HFF-Myc (cell line): ENCODE results near the gene USP44.

Source experiments
- DNase-seq: peaks from one replicate; pipeline ENCODE4 v3.0.0-alpha.2; 2011; ENCODE audit warnings: low read depth; ENCODE audit errors: extremely low read depth
- H3K4me3 ChIP-seq: replicated peaks from 2 replicates; pipeline ENCODE4 v1.5.1; 2011; ENCODE audit warnings: low read depth, mild to moderate bottlenecking, control low read depth, low read length
- CTCF ChIP-seq: IDR thresholded peaks from 2 replicates; pipeline ENCODE4 v1.5.1; 2012; ENCODE audit warnings: mild to moderate bottlenecking, low read depth, low read length, control low read depth; ENCODE audit errors: missing control alignments

Gene USP44

DNA sequence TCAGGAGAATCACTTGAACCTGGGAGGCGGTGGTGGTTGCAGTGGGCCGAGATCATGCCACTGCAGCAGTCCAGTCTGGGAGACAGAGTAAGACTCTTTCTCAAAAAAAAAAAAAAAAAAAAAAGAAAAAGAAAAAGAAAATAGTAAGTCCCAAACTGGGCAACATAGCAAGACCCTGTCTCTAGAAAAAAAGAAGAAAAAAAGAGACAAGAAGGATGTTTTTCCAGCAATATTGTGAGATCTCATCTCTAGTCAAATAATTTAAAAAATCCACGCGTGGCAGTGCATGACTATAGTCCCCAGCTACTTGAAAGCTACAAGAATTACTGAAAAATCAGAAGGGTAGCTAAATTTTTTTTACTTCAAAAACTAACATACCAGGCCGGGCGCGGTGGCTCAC, 8.0 kb downstream of the USP44 start:
- H3K4me3 ChIP-seq = no peak overlapping the region
- TF ChIP-seq CTCF = no peak
- no peak for DNase-seq

DNA sequence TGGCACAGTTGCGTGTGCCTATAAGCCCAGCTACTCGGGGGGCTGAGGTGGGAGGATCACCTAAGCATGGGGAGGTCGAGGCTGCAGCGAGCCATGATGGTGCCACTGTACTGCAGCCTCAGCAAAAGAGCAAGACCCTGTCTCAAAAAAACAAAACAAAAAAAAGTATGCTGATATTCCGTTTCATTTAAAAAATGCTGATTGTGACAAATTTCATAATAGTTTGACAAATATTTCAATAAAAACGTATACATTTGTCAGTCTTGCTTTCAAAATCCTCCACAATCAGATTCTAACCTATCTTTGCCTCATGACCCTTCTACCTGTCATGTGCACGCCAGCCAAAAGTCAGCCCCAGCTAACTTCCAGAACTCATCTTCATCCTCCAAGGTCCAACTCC, 9.8 kb downstream of the USP44 start:
- no peak overlapping the region for H3K4me3 ChIP-seq
- no peak for TF ChIP-seq CTCF
- no peak for DNase-seq

DNA sequence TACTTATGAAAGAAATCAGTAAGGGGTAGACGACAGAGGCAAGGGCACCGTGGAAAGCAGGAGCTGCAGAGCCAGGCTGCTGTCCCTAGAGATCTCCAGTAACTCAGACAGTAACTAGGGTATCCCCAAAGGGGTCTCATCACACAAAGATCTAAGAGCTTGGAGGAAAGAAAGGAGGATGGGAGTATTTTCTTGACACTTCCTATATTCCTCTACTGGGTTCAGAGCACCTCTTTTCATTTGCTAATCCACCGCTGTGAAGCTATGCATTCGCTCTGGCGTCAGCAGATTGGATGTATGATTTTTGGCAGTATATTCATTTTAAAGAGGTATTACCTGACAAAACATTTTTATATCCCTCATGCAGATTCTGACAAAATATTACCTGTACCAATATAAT, 12.6 kb downstream of the USP44 start:
- H3K4me3 ChIP-seq = no peak overlapping the region
- no peak for DNase-seq
- no peak for TF ChIP-seq CTCF

GRCh38 chr12:95538006-95538405, 13.3 kb downstream of the USP44 start:
- TF ChIP-seq CTCF = no peak
- H3K4me3 ChIP-seq = no peak overlapping the region
- DNase-seq = no peak

DNA sequence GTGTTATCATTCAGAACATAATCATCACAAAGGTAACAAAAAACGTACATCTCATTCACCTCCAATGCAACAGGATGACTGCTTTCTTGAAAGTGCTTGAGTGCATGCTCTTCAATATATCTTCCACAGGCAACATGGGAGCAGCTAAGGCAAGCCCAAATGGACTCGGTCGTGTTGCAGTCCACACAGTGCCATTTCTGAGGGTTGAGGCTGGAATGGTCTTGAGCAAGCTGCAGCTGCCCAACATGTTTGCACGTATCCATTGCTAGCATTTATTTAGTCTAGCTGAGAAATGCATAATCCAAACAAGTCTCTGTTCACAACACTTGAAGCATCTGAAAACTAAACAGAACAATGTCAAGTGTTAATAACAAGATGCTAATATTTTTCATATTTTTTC, 17.3 kb downstream of the USP44 start:
- no peak for TF ChIP-seq CTCF
- H3K4me3 ChIP-seq = no peak overlapping the region
- no peak for DNase-seq

DNA sequence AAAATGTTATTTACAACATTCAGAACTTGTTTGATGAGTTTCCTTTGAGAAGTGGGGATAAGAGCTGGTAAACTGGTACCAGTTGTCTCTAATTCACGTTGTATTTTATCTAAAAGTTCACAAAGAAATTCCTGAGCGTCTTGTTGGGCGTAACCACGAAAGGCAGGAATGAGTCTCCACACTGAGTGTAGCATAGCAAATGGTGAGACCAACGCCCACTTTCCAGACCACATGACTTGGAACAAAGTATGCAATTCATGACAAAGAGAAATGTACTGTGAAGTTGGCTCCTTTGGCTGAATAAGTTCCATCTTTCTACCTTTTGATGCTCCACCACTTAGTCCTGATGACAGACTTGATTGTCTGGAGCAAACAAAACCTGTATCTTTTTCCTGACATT, 18.4 kb downstream of the USP44 start:
- TF ChIP-seq CTCF = no peak
- no peak overlapping the region for H3K4me3 ChIP-seq
- DNase-seq = peak; percentile 7

GRCh38 chr12:95529693-95530225, 21.5 kb downstream of the USP44 start:
- no peak for DNase-seq
- TF ChIP-seq CTCF = no peak
- no peak overlapping the region for H3K4me3 ChIP-seq
